GM23338 (cell line): ENCODE results near the gene USP10. TPM values are rescaled to one million over a fixed set of nuclear protein-coding genes. Genes with fewer than 3 reads are reported as not detected.

Experiments
- ATAC-seq: fragments of 200-7000 bp; cut with Tn5 transposase; 3 replicates; pipeline ENCODE4 v1.9.1; 2020
- DNase-seq: peaks from one replicate; pipeline ENCODE4 v3.0.0-alpha.2; 2015; ENCODE audit warnings: low spot score
- H2AFZ ChIP-seq: fragments of 200-600 bp; sonication (generic); 2 replicates; pipeline ENCODE4 v1.8.0; 2016; ENCODE audit warnings: antibody characterized with exemption, mild to moderate bottlenecking, moderate library complexity
- H3F3A ChIP-seq: fragments of 200-600 bp; sonication (generic); replicated peaks from 2 replicates; pipeline ENCODE4 v1.8.0; 2017; ENCODE audit warnings: antibody characterized with exemption, mixed run types, low read depth
- H3K27ac ChIP-seq: fragments of 200-600 bp; sonication (generic); 2 replicates; pipeline ENCODE4 v1.6.1; 2016; ENCODE audit warnings: low read depth
- H3K27me3 ChIP-seq: fragments of 200-600 bp; sonication (generic); 2 replicates; pipeline ENCODE4 v1.8.0; 2016; ENCODE audit warnings: mild to moderate bottlenecking, mixed run types, moderate library complexity; ENCODE audit not compliant: insufficient read depth
- H3K36me3 ChIP-seq: fragments of 200-600 bp; sonication (generic); 2 replicates; pipeline ENCODE4 v1.8.0; 2016; ENCODE audit warnings: mild to moderate bottlenecking; ENCODE audit not compliant: insufficient read depth
- H3K4me1 ChIP-seq: fragments of 200-600 bp; sonication (generic); 2 replicates; pipeline ENCODE4 v1.8.0; 2016; ENCODE audit warnings: mild to moderate bottlenecking, moderate library complexity; ENCODE audit not compliant: insufficient read depth
- H3K4me2 ChIP-seq: fragments of 200-600 bp; sonication (generic); 2 replicates; pipeline ENCODE4 v1.7.1; 2017; ENCODE audit warnings: mixed run types
- H3K4me3 ChIP-seq: fragments of 200-600 bp; sonication (generic); 2 replicates; pipeline ENCODE4 v1.6.1; 2016; ENCODE audit warnings: mixed run types
- H3K79me2 ChIP-seq: fragments of 200-600 bp; sonication (generic); replicated peaks from 2 replicates; pipeline ENCODE4 v1.8.0; 2017; ENCODE audit warnings: mild to moderate bottlenecking; ENCODE audit not compliant: insufficient read depth
- H3K9me2 ChIP-seq: fragments of 200-600 bp; sonication (generic); 2 replicates; pipeline ENCODE4 v1.8.0; 2017; ENCODE audit not compliant: insufficient read depth
- H4K20me1 ChIP-seq: fragments of 200-600 bp; sonication (generic); replicated peaks from 2 replicates; pipeline ENCODE4 v1.8.0; 2017; ENCODE audit warnings: mild to moderate bottlenecking; ENCODE audit not compliant: insufficient read depth
- H3K27ac Mint-ChIP-seq: 2 replicates; pipeline ENCODE4 v1.8.0; 2020; ENCODE audit warnings: inconsistent platforms, mild to moderate bottlenecking, moderate library complexity, mixed read lengths
- H3K27me3 Mint-ChIP-seq: 3 replicates; pipeline ENCODE4 v1.8.0; 2022; ENCODE audit warnings: low read depth, mild to moderate bottlenecking, moderate library complexity, mixed read lengths, inconsistent platforms; ENCODE audit not compliant: insufficient read depth, poor library complexity
- H3K36me3 Mint-ChIP-seq: 3 replicates; pipeline ENCODE4 v1.8.0; 2021; ENCODE audit warnings: low read depth, mild to moderate bottlenecking, inconsistent platforms, moderate library complexity, mixed read lengths
- H3K4me1 Mint-ChIP-seq: 3 replicates; pipeline ENCODE4 v1.8.0; 2020; ENCODE audit warnings: mild to moderate bottlenecking, inconsistent platforms, mixed read lengths
- H3K4me3 Mint-ChIP-seq: 3 replicates; pipeline ENCODE4 v1.8.0; 2021; ENCODE audit warnings: moderate library complexity, mild to moderate bottlenecking, inconsistent platforms, mixed read lengths
- H3K9me3 Mint-ChIP-seq: 3 replicates; pipeline ENCODE4 v1.8.0; 2020; ENCODE audit warnings: moderate library complexity, mild to moderate bottlenecking, inconsistent platforms, mixed read lengths
- CREB1 ChIP-seq: fragments of 250-450 bp; sonication (Bioruptor Pico); IDR thresholded peaks from 2 replicates; pipeline ENCODE4 v1.5.0; 2020; ENCODE audit warnings: low read depth, mild to moderate bottlenecking, moderate library complexity
- CTCF ChIP-seq, 2 experiments: fragments of 200-600 bp in 1 of 2; sonication (generic) in 1 of 2; conservative IDR thresholded peaks; 2 replicates each; pipeline versions ENCODE4 v1.5.1 to v1.6.1; 2016 to 2017; ENCODE audit warnings: antibody characterized with exemption in 2 of 2, low read depth in 2 of 2, mild to moderate bottlenecking in 2 of 2, moderate library complexity in 1 of 2
- ETS1 ChIP-seq: IDR thresholded peaks from 2 replicates; pipeline ENCODE4 v1.6.1; 2016; ENCODE audit warnings: antibody characterized with exemption
- EZH2 ChIP-seq: fragments of 200-600 bp; sonication (generic); IDR thresholded peaks from one replicate; pipeline ENCODE4 v1.8.0; 2017; ENCODE audit warnings: antibody characterized with exemption, mild to moderate bottlenecking, low read depth; ENCODE audit not compliant: unreplicated experiment
- EZH2phosphoT487 ChIP-seq: fragments of 200-600 bp; sonication (generic); IDR thresholded peaks from one replicate; pipeline ENCODE4 v1.8.1; 2018; ENCODE audit warnings: antibody characterized with exemption; ENCODE audit not compliant: unreplicated experiment
- JUNB ChIP-seq: IDR thresholded peaks from one replicate; pipeline ENCODE4 v1.6.1; 2016; ENCODE audit warnings: antibody characterized with exemption; ENCODE audit not compliant: unreplicated experiment
- NANOG ChIP-seq: IDR thresholded peaks from 2 replicates; pipeline ENCODE4 v1.6.1; 2016; ENCODE audit warnings: antibody characterized with exemption, borderline replicate concordance
- POLR2AphosphoS5 ChIP-seq: IDR thresholded peaks from 2 replicates; pipeline ENCODE4 v1.6.1; 2016; ENCODE audit warnings: antibody characterized with exemption, low read depth
- REST ChIP-seq: IDR thresholded peaks from one replicate; pipeline ENCODE4 v1.6.1; 2018; ENCODE audit warnings: antibody characterized with exemption; ENCODE audit not compliant: unreplicated experiment
- STAT1 ChIP-seq: IDR thresholded peaks from one replicate; pipeline ENCODE4 v1.6.1; 2016; ENCODE audit warnings: antibody characterized with exemption; ENCODE audit not compliant: unreplicated experiment
- ZNF331 ChIP-seq: fragments of 250-450 bp; sonication (Bioruptor Pico); IDR thresholded peaks from 2 replicates; pipeline ENCODE4 v1.5.0; 2020; ENCODE audit warnings: low read depth, mild to moderate bottlenecking, moderate library complexity
- ZNF462 ChIP-seq: fragments of 250-450 bp; sonication (Bioruptor Pico); IDR thresholded peaks from 2 replicates; pipeline ENCODE4 v1.5.0; 2020; ENCODE audit warnings: mild to moderate bottlenecking, moderate library complexity
- polyA plus RNA-seq: library from polyadenylated mRNA; unstranded; fragments of >200 nt; fragmentation: Nextera tagmentation; extraction: Ambion mirVana; gene quantifications from 2 replicates; pipeline ENCODE4 v1.2.1, GENCODE V29; 2016
- total RNA-seq: library from RNA; depleted of rRNA; stranded (reverse); fragments of >200 nt; shearing (Covaris generic); gene quantifications from 2 replicates; pipeline ENCODE4 v1.2.3, GENCODE V29; 2014

Gene USP10
- total and polyA plus RNA-seq, 2 experiments from 2014 or later, result 158 to 194 TPM

GRCh38 chr16:84800158-84800978, 100.6 kb downstream of the USP10 start:
- DNase-seq, result no peak
- no peaks in the 10 kb centered on the region for H3K36me3 ChIP-seq
- no peak overlapping the region for H3K27ac ChIP-seq
- Mint-ChIP-seq H3K4me3 (no peak overlapping the region), H3K36me3 (no peaks in the 10 kb centered on the region), H3K27ac (no peak overlapping the region), H3K27me3 (peaks cover 10% of the 10 kb centered on the region), H3K4me1 (peaks cover 4% of the 10 kb centered on the region; the same call in 2 of the 3 replicates), H3K9me3 (peaks cover 8% of the 10 kb centered on the region; the same call in 2 of the 3 replicates)
- TF ChIP-seq ZNF462 (no peak), CTCF (conservative IDR thresholded peaks at IDR 0.05; ENCODE audit: low read depth in 2 of 2) (no peak), CREB1 (CRISPR knock-in tag) (no peak), JUNB (no peak), ETS1 (no peak), POLR2AphosphoS5 (no peak), EZH2phosphoT487 (no peak), ZNF331 (no peak), NANOG (no peak), STAT1 (no peak), REST (no peak), EZH2 (no peak)
- H3F3A ChIP-seq, result no peaks in the 10 kb centered on the region
- ATAC-seq, result no peak
- no peaks in the 10 kb centered on the region for H3K9me2 ChIP-seq
- no peaks in the 10 kb centered on the region for H3K79me2 ChIP-seq
- H3K4me2 ChIP-seq, result no peak overlapping the region
- H3K4me1 ChIP-seq, result no peaks in the 10 kb centered on the region
- no peaks in the 10 kb centered on the region for H3K27me3 ChIP-seq
- H2AFZ ChIP-seq, result no peak overlapping the region
- no peak overlapping the region for H3K4me3 ChIP-seq
- no peaks in the 10 kb centered on the region for H4K20me1 ChIP-seq
